Thyroid gland (tissue), 4 donors: ENCODE data around the gene DHRS3. TPM values are rescaled to one million over a fixed set of nuclear protein-coding genes. Genes with fewer than 3 reads are reported as not detected.

Experiments used
- DNase-seq, 2 donors: peaks; one replicate each; pipeline ENCODE4 v3.0.0-alpha.2; 2019
- H3K27ac ChIP-seq, 3 donors: fragments of 200-600 bp; sonication (generic); 1 replicate in 2 of 3; 2 replicates in 1 of 3; pipeline ENCODE4 v1.5.1; 2016 to 2019; ENCODE audit warnings: mild to moderate bottlenecking in 1 of 3, moderate library complexity in 1 of 3
- H3K27me3 ChIP-seq: fragments of 200-600 bp; sonication (generic); one replicate; pipeline ENCODE4 v1.5.1; 2019
- H3K36me3 ChIP-seq, 2 donors: fragments of 200-600 bp; sonication (generic); one replicate each; pipeline ENCODE4 v1.5.1; 2016 to 2019
- H3K4me1 ChIP-seq, 2 donors: fragments of 200-600 bp; sonication (generic); one replicate each; pipeline ENCODE4 v1.5.1; 2017 to 2019
- H3K4me3 ChIP-seq, 3 donors: fragments of 200-600 bp; sonication (generic); replicated peaks in 1 of 3; 1 replicate in 2 of 3; 2 replicates in 1 of 3; pipeline ENCODE4 v1.5.1; 2016; ENCODE audit warnings: mild to moderate bottlenecking in 1 of 3
- H3K9me3 ChIP-seq: fragments of 200-600 bp; sonication (generic); one replicate; pipeline ENCODE4 v1.5.1; 2017
- POLR2A ChIP-seq, 2 donors: fragments of 450-650 bp; IDR thresholded peaks; one replicate each; pipeline ENCODE4 v1.6.1; 2017; ENCODE audit warnings: antibody characterized with exemption in 2 of 2, mild to moderate bottlenecking in 2 of 2, moderate library complexity in 1 of 2
- WGBS, 2 donors: methylation state at CpG; one replicate each; pipeline ENCODE4 v1.1.5; 2017; 5-methylcytosine and 5-hydroxymethylcytosine counted together
- intact Hi-C: fragments of 100-400 bp; cut with DNase I; formaldehyde crosslinking; loops from one replicate; pipeline ENCODE4 v1.15.1; 2023
- total RNA-seq, 4 donors: library from RNA; depleted of rRNA; stranded (reverse); fragments of >200 nt; gene quantifications; one replicate each; pipeline ENCODE4 v1.2.3, GENCODE V29; 2016
- TF ChIP-seq, protein P1 (sequence below), 6 experiments: fragments of 200-600 bp in 3 of 6; fragments of 450-650 bp in 3 of 6; sonication (generic) in 3 of 6; IDR thresholded peaks; one replicate each; pipeline ENCODE4 v1.5.1; 2016 to 2019; ENCODE audit warnings: antibody characterized with exemption in 6 of 6, mild to moderate bottlenecking in 2 of 6, inconsistent platforms in 1 of 6, moderate library complexity in 1 of 6

Gene DHRS3
- total RNA-seq, 4 donors from 2014 or later: 181 to 304 (median 268) TPM

DNA sequence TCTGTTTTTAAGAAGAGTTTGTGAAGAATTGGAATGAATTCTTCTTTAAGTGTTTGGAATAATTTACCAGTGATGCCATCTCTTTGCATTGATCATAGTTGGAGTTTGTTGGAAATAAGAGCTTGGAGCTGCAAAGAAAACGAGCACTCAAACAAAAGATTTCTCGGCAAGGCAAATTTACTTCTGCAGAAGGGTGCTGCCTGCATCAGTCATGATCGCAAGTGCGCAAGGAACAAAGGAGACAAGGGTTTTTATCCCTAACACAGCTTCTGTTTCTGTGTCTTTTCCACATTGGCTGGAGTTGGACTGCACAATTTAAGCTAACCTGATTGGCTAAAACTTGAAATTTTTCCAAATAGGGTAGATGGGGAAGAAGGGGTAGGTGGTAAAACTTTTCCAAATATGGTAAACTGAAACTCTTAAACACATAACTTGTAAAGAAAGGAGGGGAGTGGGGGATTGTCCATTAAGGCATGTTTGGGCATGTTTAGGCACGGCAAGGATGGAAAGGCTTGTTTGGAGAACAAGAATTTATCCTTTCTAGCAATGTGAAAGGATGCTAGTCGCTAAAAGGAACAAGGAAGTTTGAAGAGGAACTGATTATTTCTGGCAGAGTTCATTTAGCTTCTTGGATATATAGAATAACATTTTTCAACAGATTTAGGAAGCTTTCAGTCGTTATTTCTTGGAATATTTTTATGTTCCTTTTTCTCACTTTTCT is 22.4 kb upstream of the DHRS3 start:
- TF ChIP-seq, protein P1, sequence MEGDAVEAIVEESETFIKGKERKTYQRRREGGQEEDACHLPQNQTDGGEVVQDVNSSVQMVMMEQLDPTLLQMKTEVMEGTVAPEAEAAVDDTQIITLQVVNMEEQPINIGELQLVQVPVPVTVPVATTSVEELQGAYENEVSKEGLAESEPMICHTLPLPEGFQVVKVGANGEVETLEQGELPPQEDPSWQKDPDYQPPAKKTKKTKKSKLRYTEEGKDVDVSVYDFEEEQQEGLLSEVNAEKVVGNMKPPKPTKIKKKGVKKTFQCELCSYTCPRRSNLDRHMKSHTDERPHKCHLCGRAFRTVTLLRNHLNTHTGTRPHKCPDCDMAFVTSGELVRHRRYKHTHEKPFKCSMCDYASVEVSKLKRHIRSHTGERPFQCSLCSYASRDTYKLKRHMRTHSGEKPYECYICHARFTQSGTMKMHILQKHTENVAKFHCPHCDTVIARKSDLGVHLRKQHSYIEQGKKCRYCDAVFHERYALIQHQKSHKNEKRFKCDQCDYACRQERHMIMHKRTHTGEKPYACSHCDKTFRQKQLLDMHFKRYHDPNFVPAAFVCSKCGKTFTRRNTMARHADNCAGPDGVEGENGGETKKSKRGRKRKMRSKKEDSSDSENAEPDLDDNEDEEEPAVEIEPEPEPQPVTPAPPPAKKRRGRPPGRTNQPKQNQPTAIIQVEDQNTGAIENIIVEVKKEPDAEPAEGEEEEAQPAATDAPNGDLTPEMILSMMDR (IDR thresholded peaks at IDR 0.05): no peak
- TF ChIP-seq POLR2A (IDR thresholded peaks at IDR 0.05): no peak
- DNase-seq: no peak
- Histone ChIP-seq H3K4me3 (no peak overlapping the region), H3K27ac (no peak overlapping the region), H3K4me1 (peaks cover 10 to 11% of the 10 kb centered on the region in 2 donors), H3K36me3 (no peaks in the 10 kb centered on the region), H3K27me3 (no peaks in the 10 kb centered on the region), H3K9me3 (no peaks in the 10 kb centered on the region)
- WGBS, 2 donors: 92% methylated on average over 7 of the region's 7 CpGs
- intact Hi-C loops: no loop called here

DNA sequence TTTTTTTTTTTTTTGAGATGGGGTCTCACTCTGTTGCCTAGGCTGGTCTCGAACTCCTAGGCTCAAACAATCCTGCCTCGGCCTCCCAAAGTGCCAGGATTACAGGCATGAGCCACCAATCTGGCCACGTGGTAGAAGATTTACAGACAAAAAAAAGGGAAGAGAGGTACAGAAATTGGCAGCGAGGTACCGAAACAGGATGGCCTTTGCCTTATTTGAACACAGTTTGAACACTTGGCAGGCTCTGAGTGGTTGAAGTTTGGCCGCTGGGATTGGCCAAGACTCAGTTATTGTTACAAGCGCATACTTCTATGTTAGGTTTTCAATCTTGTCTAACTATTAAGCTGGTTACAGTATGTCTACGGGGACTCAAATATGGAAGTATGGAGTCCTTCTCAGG is 19.7 kb upstream of the DHRS3 start:
- Histone ChIP-seq H3K27ac (no peak overlapping the region), H3K4me1 (peaks cover 10 to 11% of the 10 kb centered on the region in 2 donors), H3K9me3 (no peaks in the 10 kb centered on the region), H3K36me3 (no peaks in the 10 kb centered on the region), H3K4me3 (no peak overlapping the region), H3K27me3 (no peaks in the 10 kb centered on the region)
- no peak for TF ChIP-seq POLR2A (IDR thresholded peaks at IDR 0.05)
- TF ChIP-seq, protein P1 (IDR thresholded peaks at IDR 0.05): no peak
- WGBS, 2 donors: 87 to 90% methylated on average over 8 of the region's 8 CpGs
- intact Hi-C loops: no loop called here
- DNase-seq: no peak

DNA sequence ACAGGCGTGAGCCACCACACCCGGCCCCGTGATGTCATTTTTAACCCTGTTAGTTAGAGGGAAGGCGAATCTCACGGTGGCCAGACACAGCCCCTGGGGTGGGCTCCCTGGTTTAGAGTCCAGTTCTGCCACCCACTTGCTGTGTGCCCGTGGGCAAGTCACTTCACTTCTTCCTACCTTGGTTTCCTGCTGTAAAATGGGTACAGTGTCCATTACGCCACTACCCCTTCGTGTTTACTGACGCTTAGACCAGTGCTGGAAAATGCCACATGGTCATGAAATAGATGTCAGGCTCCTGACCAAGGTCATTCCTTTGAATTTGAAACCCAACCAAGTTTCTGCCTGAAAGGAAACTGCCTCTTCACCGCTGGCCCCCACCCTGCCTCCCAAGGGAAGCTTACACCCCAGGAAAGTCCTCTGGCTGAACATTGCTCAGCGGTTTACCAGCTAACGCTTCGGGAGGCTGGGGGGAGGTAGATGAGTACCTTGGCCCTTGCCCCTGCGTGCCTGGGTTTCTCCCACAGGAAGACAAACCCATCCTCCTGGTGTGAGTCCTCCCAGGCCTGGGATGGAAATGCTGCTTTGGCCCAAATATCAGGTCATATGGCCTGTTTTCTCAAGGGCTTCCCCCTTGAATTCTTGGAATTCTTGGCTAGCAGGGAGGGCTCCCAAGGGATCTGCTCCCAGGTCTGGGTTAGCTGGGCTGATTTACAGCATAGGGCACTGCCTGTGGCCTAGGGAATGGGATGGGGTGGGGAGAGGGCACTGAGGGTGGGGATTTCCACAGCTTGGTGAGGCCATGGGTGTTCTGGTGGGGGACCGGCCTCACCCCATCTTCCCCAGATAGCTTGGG is 18.3 kb upstream of the DHRS3 start:
- DNase-seq: peak; percentile 27 to 56
- intact Hi-C loops: no loop called here
- no peak overlapping the region for H3K27ac ChIP-seq

DNA sequence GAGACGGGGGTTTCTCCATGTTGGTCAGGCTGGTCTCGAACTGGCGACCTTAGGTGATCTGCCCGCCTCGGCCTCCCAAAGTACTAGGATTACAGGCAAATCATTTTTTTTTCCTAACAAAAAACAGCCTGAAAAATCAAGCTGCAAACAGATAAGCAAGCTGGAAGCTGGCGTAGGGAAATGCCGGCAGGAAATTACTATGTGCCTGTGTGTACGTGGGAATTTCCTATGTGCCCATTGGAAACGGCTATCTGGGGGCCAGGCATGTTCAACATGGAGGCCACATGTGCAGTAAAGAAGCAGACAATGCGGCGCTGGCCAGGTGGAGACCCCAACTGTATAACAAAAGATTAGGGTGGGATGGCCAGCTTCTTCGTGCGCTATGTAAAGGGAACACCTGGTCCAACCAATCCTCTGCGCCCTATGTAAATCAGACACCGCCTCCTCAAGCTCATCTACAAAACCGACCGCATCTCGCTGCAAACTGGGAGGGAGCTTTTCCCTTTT is 16.7 kb upstream of the DHRS3 start:
- intact Hi-C loops: no loop called here
- WGBS, 2 donors: 88 to 91% methylated on average over 18 of the region's 18 CpGs
- H3K27ac ChIP-seq: no peak overlapping the region

More for the DNA sequence above, 18.3 kb upstream of the DHRS3 start:
- Histone ChIP-seq H3K4me3 (no peak overlapping the region), H3K4me1 (peaks cover 10 to 11% of the 10 kb centered on the region in 2 donors), H3K9me3 (no peaks in the 10 kb centered on the region), H3K27me3 (no peaks in the 10 kb centered on the region), H3K36me3 (no peaks in the 10 kb centered on the region)
- 80 to 90% methylated on average over 11 to 12 of the region's 15 CpGs for WGBS, 2 donors
- TF ChIP-seq, protein P1 (IDR thresholded peaks at IDR 0.05): no peak
- TF ChIP-seq POLR2A (IDR thresholded peaks at IDR 0.05): no peak

More for the DNA sequence above, 16.7 kb upstream of the DHRS3 start:
- Histone ChIP-seq H3K4me3 (no peak overlapping the region), H3K4me1 (peaks cover 10 to 11% of the 10 kb centered on the region in 2 donors), H3K36me3 (no peaks in the 10 kb centered on the region), H3K9me3 (no peaks in the 10 kb centered on the region), H3K27me3 (no peaks in the 10 kb centered on the region)
- DNase-seq: no peak
- TF ChIP-seq, protein P1 (IDR thresholded peaks at IDR 0.05): no peak
- TF ChIP-seq POLR2A (IDR thresholded peaks at IDR 0.05): no peak
